Endothelial cell of umbilical vein (primary cell): ENCODE measurements around the gene SLC13A1. TPM values are rescaled to one million over a fixed set of nuclear protein-coding genes. Genes with fewer than 3 reads are reported as not detected.

Experiments
- BruUV-seq: library from RNA; stranded (reverse); fragments of 400-500 nt; replicated peaks from 2 replicates; lab custom pipeline; 2021; lab: Mats Ljungman, UMichigan
- CTCF ChIA-PET: fragments of 300-600, 350-600 bp; sonication (Branson Sonifier 250); formaldehyde crosslinking; loops from one replicate; lab custom pipeline; 2021; ENCODE audit warnings: antibody characterized with exemption, inconsistent platforms; lab: Charles Lee
- POLR2A ChIA-PET: fragments of 300-600, 350-600 bp; sonication (Branson Sonifier 250); formaldehyde crosslinking; loops from one replicate; lab custom pipeline; 2021; ENCODE audit warnings: antibody characterized with exemption, inconsistent platforms; lab: Charles Lee
- DNase-seq: peaks from one replicate; pipeline ENCODE4 v3.0.0-alpha.2; 2011; ENCODE audit warnings: low read depth, low spot score
- FAIRE-seq: peaks from 2 replicates; lab custom pipeline; 2011; peaks lifted over from hg19 to GRCh38; lab: Jason Lieb, UNC
- H2AFZ ChIP-seq: 2 replicates; pipeline ENCODE4 v1.6.0; 2012; ENCODE audit warnings: low read depth, low read length, control low read depth, inconsistent platforms
- H3K27ac ChIP-seq: 2 replicates; pipeline ENCODE4 v1.5.1; 2011; ENCODE audit warnings: low read depth, mild to moderate bottlenecking, control low read depth, low read length, moderate library complexity; ENCODE audit not compliant: insufficient read depth
- H3K27me3 ChIP-seq, 2 experiments: 2 replicates each; pipeline versions ENCODE4 v1.6.0 to v1.6.1; 2011; ENCODE audit warnings: low read length in 2 of 2, mixed read lengths in 1 of 2; ENCODE audit not compliant: control insufficient read depth in 2 of 2, insufficient read depth in 2 of 2
- H3K36me3 ChIP-seq, 2 experiments: 2 replicates in 1 of 2; 3 replicates in 1 of 2; pipeline ENCODE4 v1.5.1; 2011; ENCODE audit warnings: low read length in 2 of 2, mild to moderate bottlenecking in 1 of 2, moderate library complexity in 1 of 2; ENCODE audit not compliant: control insufficient read depth in 2 of 2, insufficient read depth in 2 of 2; ENCODE audit errors: extremely low read depth in 1 of 2
- H3K4me1 ChIP-seq: 3 replicates; pipeline ENCODE4 v1.5.1; 2011; ENCODE audit warnings: mild to moderate bottlenecking, low read length; ENCODE audit not compliant: control insufficient read depth, insufficient read depth; ENCODE audit errors: extremely low read depth
- H3K4me2 ChIP-seq: 2 replicates; pipeline ENCODE4 v1.6.1; 2011; ENCODE audit warnings: low read length, control low read depth, mixed read lengths; ENCODE audit not compliant: insufficient read depth
- H3K4me3 ChIP-seq, 3 experiments: fragments of 200-600 bp in 1 of 3; sonication (generic), shearing (Covaris generic) in 1 of 3; replicated peaks in 1 of 3; 2 replicates each; pipeline ENCODE4 v1.5.1; 2011 to 2016; ENCODE audit warnings: control low read depth in 3 of 3, low read length in 3 of 3, mild to moderate bottlenecking in 2 of 3, inconsistent platforms in 1 of 3, low read depth in 1 of 3, moderate library complexity in 1 of 3; ENCODE audit not compliant: insufficient read depth in 1 of 3
- H3K79me2 ChIP-seq: 2 replicates; pipeline ENCODE4 v1.6.0; 2012; ENCODE audit warnings: low read length, inconsistent platforms; ENCODE audit not compliant: control insufficient read depth, insufficient read depth
- H3K9ac ChIP-seq: replicated peaks from 2 replicates; pipeline ENCODE3; 2011; ENCODE audit warnings: low read length, control low read depth; ENCODE audit not compliant: insufficient read depth; ENCODE audit errors: extremely low read depth
- H3K9me1 ChIP-seq: replicated peaks from 3 replicates; pipeline ENCODE4 v1.6.0; 2011; ENCODE audit warnings: mild to moderate bottlenecking, low read length; ENCODE audit not compliant: control insufficient read depth, insufficient read depth; ENCODE audit errors: extremely low read depth
- H3K9me3 ChIP-seq: replicated peaks from 2 replicates; pipeline ENCODE4 v1.5.1; 2012; ENCODE audit warnings: low read length, inconsistent platforms; ENCODE audit not compliant: control insufficient read depth, insufficient read depth
- H4K20me1 ChIP-seq: replicated peaks from 2 replicates; pipeline ENCODE3; 2011; ENCODE audit warnings: mild to moderate bottlenecking, low read length; ENCODE audit not compliant: control insufficient read depth, insufficient read depth; ENCODE audit errors: extremely low read depth
- EZH2 ChIP-seq: IDR thresholded peaks from 2 replicates; pipeline ENCODE4 v1.6.1; 2012; ENCODE audit warnings: borderline replicate concordance, low read depth, mild to moderate bottlenecking, moderate library complexity, low read length, inconsistent platforms; ENCODE audit not compliant: severe bottlenecking
- FOS ChIP-seq: IDR thresholded peaks from 2 replicates; pipeline ENCODE4 v1.6.1; 2011; ENCODE audit warnings: mild to moderate bottlenecking, low read length, moderate library complexity, borderline replicate concordance; ENCODE audit not compliant: insufficient read depth
- GATA2 ChIP-seq: IDR thresholded peaks from 2 replicates; pipeline ENCODE4 v1.7.0; 2011; ENCODE audit warnings: low read depth, mild to moderate bottlenecking, moderate library complexity, mixed read lengths, low read length; ENCODE audit not compliant: insufficient read length, insufficient read depth
- JUN ChIP-seq: IDR thresholded peaks from 2 replicates; pipeline ENCODE4 v1.6.1; 2011; ENCODE audit warnings: borderline replicate concordance, low read depth; ENCODE audit not compliant: insufficient read length, insufficient read depth
- MYC ChIP-seq: IDR thresholded peaks from one replicate; pipeline ENCODE4 v1.6.1; 2011; ENCODE audit warnings: mild to moderate bottlenecking, low read depth, low read length
- POLR2A ChIP-seq: IDR thresholded peaks from 2 replicates; pipeline ENCODE4 v1.6.1; 2012; ENCODE audit warnings: low read depth, mild to moderate bottlenecking, control low read depth, low read length
- POLR2AphosphoS5 ChIP-seq: IDR thresholded peaks from 2 replicates; pipeline ENCODE4 v1.6.1; 2012; ENCODE audit warnings: low read depth, mild to moderate bottlenecking, control low read depth, low read length, moderate library complexity; ENCODE audit not compliant: insufficient read depth
- dilution Hi-C: fragments of 300-500 bp; cut with MboI; formaldehyde crosslinking; loops from one replicate; pipeline ENCODE4 v1.15.0; 2019; ENCODE audit warnings: low sequenced_read_pairs; ENCODE audit not compliant: extremely low pct_ligation_motif_present
- intact Hi-C: fragments of 100-400 bp; cut with micrococcal nuclease; formaldehyde crosslinking; loops from one replicate; pipeline ENCODE4 v1.10.0; 2022
- polyA plus RNA-seq, 4 experiments: library from polyadenylated mRNA; depleted of rRNA in 3 of 4; stranded (reverse) in 3 of 4; unstranded in 1 of 4; fragments of >200 nt; gene quantifications; 2 replicates each; pipeline versions ENCODE4 v1.2.1 to v1.2.3, GENCODE V29; 2011 to 2012; ENCODE audit warnings: missing spikeins in 1 of 4
- total RNA-seq: library from RNA; stranded (reverse); gene quantifications from 2 replicates; pipeline ENCODE4 v1.2.3, GENCODE V29; 2021
- TF ChIP-seq, protein P1 (sequence below): IDR thresholded peaks from 2 replicates; pipeline ENCODE4 v1.6.1; 2011; ENCODE audit not compliant: insufficient read depth, insufficient read length
- TF ChIP-seq, protein P2 (sequence below), 2 donors: IDR thresholded peaks; 1 replicate in 1 of 2; 2 replicates in 1 of 2; pipeline ENCODE4 v1.5.1; 2011; ENCODE audit warnings: low read length in 2 of 2, mild to moderate bottlenecking in 2 of 2, moderate library complexity in 2 of 2, control low read depth in 1 of 2, inconsistent platforms in 1 of 2, low read depth in 1 of 2; ENCODE audit not compliant: insufficient read depth in 1 of 2; ENCODE audit errors: extremely low read depth in 1 of 2

SLC13A1 gene
- total and polyA plus RNA-seq, 2 donors (not counting 3 experiments of a cell fraction or from before 2014, with no cell fraction given): not detected

DNA sequence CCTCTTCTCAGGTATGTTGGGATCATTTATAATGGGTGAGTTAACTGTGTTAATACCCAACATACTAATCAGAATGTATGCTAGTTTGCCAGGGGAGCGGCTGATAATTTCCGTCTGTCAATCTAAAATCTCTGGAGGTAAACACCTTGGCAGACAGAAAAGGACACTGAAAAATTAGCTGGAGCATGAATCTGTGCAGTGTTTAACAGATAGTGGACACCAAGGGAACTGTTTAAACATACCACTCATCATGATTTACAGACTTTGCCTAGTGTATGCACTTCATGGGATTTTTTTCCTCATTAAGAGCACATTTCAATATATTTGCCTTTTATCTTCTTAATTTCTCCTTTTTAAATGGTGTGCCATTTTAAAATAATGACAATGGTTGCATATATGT, 68.2 kb downstream of the SLC13A1 start:
- ChIA-PET POLR2A (no interaction called here), CTCF (interaction anchor here (0.6 to 2.0 kb wide), 7 partner anchors 9 to 328 kb away, joined by 3 to 5 read pairs (median 3); no protein-coding TSS in a partner anchor)
- TF ChIP-seq, protein P1, sequence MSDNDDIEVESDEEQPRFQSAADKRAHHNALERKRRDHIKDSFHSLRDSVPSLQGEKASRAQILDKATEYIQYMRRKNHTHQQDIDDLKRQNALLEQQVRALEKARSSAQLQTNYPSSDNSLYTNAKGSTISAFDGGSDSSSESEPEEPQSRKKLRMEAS: no peak
- TF ChIP-seq, protein P2, sequence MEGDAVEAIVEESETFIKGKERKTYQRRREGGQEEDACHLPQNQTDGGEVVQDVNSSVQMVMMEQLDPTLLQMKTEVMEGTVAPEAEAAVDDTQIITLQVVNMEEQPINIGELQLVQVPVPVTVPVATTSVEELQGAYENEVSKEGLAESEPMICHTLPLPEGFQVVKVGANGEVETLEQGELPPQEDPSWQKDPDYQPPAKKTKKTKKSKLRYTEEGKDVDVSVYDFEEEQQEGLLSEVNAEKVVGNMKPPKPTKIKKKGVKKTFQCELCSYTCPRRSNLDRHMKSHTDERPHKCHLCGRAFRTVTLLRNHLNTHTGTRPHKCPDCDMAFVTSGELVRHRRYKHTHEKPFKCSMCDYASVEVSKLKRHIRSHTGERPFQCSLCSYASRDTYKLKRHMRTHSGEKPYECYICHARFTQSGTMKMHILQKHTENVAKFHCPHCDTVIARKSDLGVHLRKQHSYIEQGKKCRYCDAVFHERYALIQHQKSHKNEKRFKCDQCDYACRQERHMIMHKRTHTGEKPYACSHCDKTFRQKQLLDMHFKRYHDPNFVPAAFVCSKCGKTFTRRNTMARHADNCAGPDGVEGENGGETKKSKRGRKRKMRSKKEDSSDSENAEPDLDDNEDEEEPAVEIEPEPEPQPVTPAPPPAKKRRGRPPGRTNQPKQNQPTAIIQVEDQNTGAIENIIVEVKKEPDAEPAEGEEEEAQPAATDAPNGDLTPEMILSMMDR (IDR thresholded peaks at IDR 0.05; ENCODE audit: extremely low read depth in 1 of 2, insufficient read depth in 1 of 2, low read depth in 1 of 2, low read length in 2 of 2): no peak
- TF ChIP-seq EZH2: no peak
- no peak for TF ChIP-seq JUN
- no peak for TF ChIP-seq POLR2A
- TF ChIP-seq GATA2: no peak
- TF ChIP-seq MYC: no peak
- no peak for TF ChIP-seq FOS
- no peak for TF ChIP-seq POLR2AphosphoS5
- FAIRE-seq: no peak
- Histone ChIP-seq H3K4me3 (no peak overlapping the region), H3K79me2 (no peaks in the 10 kb centered on the region), H3K4me2 (no peak overlapping the region), H4K20me1 (no peaks in the 10 kb centered on the region), H3K36me3 (no peaks in the 10 kb centered on the region), H3K9ac (no peak overlapping the region), H2AFZ (no peak overlapping the region), H3K27me3 (no peaks in the 10 kb centered on the region), H3K9me1 (no peaks in the 10 kb centered on the region), H3K4me1 (no peaks in the 10 kb centered on the region), H3K27ac (no peak overlapping the region), H3K9me3 (no peaks in the 10 kb centered on the region)
- no peak for DNase-seq
- no TSS peak for BruUV-seq
- dilution Hi-C loops: no loop called here
- intact Hi-C loops: no loop called here
